ENCODE results near the gene TRIM26. TPM values are rescaled to one million over a fixed set of nuclear protein-coding genes. Genes with fewer than 3 reads are reported as not detected.

The TRIM26 gene
- total and polyA plus RNA-seq, 2 of the 13 experiments (the other 11 are each of a cell fraction or from before 2014, with no cell fraction given) = 27.1 to 38.7 TPM

DNA sequence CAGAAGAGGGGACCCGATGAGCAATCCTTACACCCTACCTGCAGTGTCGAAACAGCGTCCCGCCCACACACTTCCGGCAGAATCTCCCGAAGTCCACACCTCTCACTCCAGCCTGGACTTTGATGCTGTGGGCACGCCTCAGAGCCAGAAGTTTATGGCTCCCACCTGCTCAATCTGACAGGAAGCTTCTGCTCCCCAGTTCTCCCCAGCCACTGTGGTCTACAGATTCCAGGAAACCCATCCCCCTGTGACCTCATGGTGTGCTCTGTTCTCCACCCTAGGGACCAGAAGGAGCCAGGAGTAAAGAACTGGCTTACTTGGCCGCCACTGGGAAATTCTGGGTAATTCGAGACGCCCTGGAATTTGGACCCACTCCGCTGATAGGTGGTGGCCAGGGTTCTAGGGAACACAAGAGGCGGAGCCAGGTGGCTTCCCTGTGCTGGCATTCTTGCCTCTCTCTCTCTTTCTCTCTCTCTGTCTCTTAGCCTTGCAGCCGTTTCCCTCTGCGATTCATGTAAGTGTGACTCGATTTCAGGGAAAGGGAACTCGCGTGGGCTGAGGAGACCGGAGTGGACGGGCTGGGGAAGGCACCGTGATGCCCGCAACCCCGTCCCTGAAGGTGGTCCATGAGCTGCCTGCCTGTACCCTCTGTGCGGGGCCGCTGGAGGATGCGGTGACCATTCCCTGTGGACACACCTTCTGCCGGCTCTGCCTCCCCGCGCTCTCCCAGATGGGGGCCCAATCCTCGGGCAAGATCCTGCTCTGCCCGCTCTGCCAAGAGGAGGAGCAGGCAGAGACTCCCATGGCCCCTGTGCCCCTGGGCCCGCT is 49.9 kb downstream of the TRIM26 start, which contains the start of gene TRIM15 (continued):
- TF ChIP-seq ZNF564 (CRISPR knock-in tag; IDR thresholded peaks at IDR 0.05) (no peak; the same call in 1 of the 2 replicates), NR0B2 (CRISPR knock-in tag; IDR thresholded peaks at IDR 0.05) (peak; percentile 22; the same call in 1 of the 2 replicates), ATF7 (IDR thresholded peaks at IDR 0.05) (no peak), ATF7 (CRISPR knock-in tag; IDR thresholded peaks at IDR 0.05) (peak; percentile 54; the same call in 1 of the 2 replicates), THAP11 (CRISPR knock-in tag; IDR thresholded peaks at IDR 0.05) (peak; percentile 63), SP5 (CRISPR knock-in tag; IDR thresholded peaks at IDR 0.05; ENCODE audit: borderline replicate concordance, low read depth) (peak; percentile 92), STAT5B (CRISPR knock-in tag; IDR thresholded peaks at IDR 0.05) (no peak), SETDB1 (CRISPR knock-in tag; IDR thresholded peaks at IDR 0.05; ENCODE audit: borderline replicate concordance) (no peak), ZNF30 (CRISPR knock-in tag; IDR thresholded peaks at IDR 0.05) (no peak), KLF13 (CRISPR knock-in tag; IDR thresholded peaks at IDR 0.05) (no peak), ZNF547 (CRISPR knock-in tag; IDR thresholded peaks at IDR 0.05) (no peak), ATM (IDR thresholded peaks at IDR 0.05; ENCODE audit: borderline replicate concordance) (no peak), YEATS4 (CRISPR knock-in tag; IDR thresholded peaks at IDR 0.05; ENCODE audit: borderline replicate concordance) (peak; percentile 88), HIVEP1 (CRISPR knock-in tag; IDR thresholded peaks at IDR 0.05) (no peak; the same call in 1 of the 2 replicates), ZSCAN5A (CRISPR knock-in tag; IDR thresholded peaks at IDR 0.05; ENCODE audit: borderline replicate concordance) (no peak), TIGD3 (CRISPR knock-in tag; IDR thresholded peaks at IDR 0.05; ENCODE audit: borderline replicate concordance) (0 out of 2 replicates have a peak, but pooled peaks have one; percentile 61)
- TF ChIP-seq, protein P1, sequence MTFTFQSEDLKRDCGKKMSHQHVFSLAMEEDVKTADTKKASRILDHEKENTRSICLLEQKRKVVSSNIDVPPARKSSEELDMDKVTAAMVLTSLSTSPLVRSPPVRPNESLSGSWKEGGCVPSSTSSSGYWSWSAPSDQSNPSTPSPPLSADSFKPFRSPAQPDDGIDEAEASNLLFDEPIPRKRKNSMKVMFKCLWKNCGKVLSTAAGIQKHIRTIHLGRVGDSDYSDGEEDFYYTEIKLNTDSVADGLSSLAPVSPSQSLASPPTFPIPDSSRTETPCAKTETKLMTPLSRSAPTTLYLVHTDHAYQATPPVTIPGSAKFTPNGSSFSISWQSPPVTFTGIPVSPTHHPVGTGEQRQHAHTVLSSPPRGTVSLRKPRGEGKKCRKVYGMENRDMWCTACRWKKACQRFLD (CRISPR knock-in tag; IDR thresholded peaks at IDR 0.05; ENCODE audit: borderline replicate concordance) = peak; percentile 71
- TF ChIP-seq, protein P2, sequence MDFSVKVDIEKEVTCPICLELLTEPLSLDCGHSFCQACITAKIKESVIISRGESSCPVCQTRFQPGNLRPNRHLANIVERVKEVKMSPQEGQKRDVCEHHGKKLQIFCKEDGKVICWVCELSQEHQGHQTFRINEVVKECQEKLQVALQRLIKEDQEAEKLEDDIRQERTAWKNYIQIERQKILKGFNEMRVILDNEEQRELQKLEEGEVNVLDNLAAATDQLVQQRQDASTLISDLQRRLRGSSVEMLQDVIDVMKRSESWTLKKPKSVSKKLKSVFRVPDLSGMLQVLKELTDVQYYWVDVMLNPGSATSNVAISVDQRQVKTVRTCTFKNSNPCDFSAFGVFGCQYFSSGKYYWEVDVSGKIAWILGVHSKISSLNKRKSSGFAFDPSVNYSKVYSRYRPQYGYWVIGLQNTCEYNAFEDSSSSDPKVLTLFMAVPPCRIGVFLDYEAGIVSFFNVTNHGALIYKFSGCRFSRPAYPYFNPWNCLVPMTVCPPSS (IDR thresholded peaks at IDR 0.05) = no peak
- TF ChIP-seq, protein P3, sequence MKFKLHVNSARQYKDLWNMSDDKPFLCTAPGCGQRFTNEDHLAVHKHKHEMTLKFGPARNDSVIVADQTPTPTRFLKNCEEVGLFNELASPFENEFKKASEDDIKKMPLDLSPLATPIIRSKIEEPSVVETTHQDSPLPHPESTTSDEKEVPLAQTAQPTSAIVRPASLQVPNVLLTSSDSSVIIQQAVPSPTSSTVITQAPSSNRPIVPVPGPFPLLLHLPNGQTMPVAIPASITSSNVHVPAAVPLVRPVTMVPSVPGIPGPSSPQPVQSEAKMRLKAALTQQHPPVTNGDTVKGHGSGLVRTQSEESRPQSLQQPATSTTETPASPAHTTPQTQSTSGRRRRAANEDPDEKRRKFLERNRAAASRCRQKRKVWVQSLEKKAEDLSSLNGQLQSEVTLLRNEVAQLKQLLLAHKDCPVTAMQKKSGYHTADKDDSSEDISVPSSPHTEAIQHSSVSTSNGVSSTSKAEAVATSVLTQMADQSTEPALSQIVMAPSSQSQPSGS (CRISPR knock-in tag; IDR thresholded peaks at IDR 0.05) = peak; percentile 38; the same call in 1 of the 2 replicates
- TF ChIP-seq, protein P4, sequence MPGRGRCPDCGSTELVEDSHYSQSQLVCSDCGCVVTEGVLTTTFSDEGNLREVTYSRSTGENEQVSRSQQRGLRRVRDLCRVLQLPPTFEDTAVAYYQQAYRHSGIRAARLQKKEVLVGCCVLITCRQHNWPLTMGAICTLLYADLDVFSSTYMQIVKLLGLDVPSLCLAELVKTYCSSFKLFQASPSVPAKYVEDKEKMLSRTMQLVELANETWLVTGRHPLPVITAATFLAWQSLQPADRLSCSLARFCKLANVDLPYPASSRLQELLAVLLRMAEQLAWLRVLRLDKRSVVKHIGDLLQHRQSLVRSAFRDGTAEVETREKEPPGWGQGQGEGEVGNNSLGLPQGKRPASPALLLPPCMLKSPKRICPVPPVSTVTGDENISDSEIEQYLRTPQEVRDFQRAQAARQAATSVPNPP (CRISPR knock-in tag; IDR thresholded peaks at IDR 0.05) = no peak; the same call in 1 of the 2 replicates
